ENCODE measurements around the gene DIDO1.
"Not testable (repeated sequence)": the region's sequence is repeated elsewhere in the genome, so short reads cannot be mapped to it uniquely, and the experiment has no call there.

DIDO1 gene

GRCh38 chr20:62875419-62876361 is 50.6 kb downstream of the DIDO1 start:
- DNase-seq, result no peak

GRCh38 chr20:62874964-62875344 is 51.4 kb downstream of the DIDO1 start:
- DNase-seq, result no peak

- DNase-seq, result peak; percentile 43
Observed at GRCh38 chr20:62873681-62874031, 52.6 kb downstream of the DIDO1 start.

- no peak for DNase-seq
Observed at GRCh38 chr20:62873280-62873679, 53.0 kb downstream of the DIDO1 start.

- DNase-seq, result no peak
Observed at GRCh38 chr20:62872862-62873261, 53.4 kb downstream of the DIDO1 start.

GRCh38 chr20:62872184-62872847 is 54.0 kb downstream of the DIDO1 start:
- no peak for DNase-seq

GRCh38 chr20:62864207-62864606 is 62.1 kb downstream of the DIDO1 start:
- no peak for DNase-seq

GRCh38 chr20:62861726-62862336 is 64.5 kb downstream of the DIDO1 start, which contains the start of gene TCFL5:
TSS of gene TCFL5 (minus strand) at chr20:62861822. CDS start at chr20:62861670, 152 bp downstream.
- DNase-seq, result peak; percentile 94

- peak; percentile 55 for DNase-seq
Observed at GRCh38 chr20:62860924-62861691, 65.2 kb downstream of the DIDO1 start.

GRCh38 chr20:62860391-62860923 is 65.8 kb downstream of the DIDO1 start:
- DNase-seq, result no peak

GRCh38 chr20:62859721-62860120 is 66.6 kb downstream of the DIDO1 start:
- DNase-seq, result no peak

- DNase-seq, result no peak
Observed at GRCh38 chr20:62858058-62858830, 68.1 kb downstream of the DIDO1 start.

GRCh38 chr20:62856931-62857619 is 69.2 kb downstream of the DIDO1 start:
- no peak for DNase-seq

GRCh38 chr20:62855120-62855519 is 71.2 kb downstream of the DIDO1 start:
- DNase-seq, result no peak

GRCh38 chr20:62854121-62854520 is 72.2 kb downstream of the DIDO1 start:
- DNase-seq, result no peak

- not testable (repeated sequence) for DNase-seq
Observed at GRCh38 chr20:62853304-62853703, 73.0 kb downstream of the DIDO1 start.

GRCh38 chr20:62852841-62853240 is 73.5 kb downstream of the DIDO1 start:
- DNase-seq, result no peak

GRCh38 chr20:62852196-62852595 is 74.1 kb downstream of the DIDO1 start:
- no peak for DNase-seq

- no peak for DNase-seq
Observed at GRCh38 chr20:62850333-62850974, 75.9 kb downstream of the DIDO1 start.

GRCh38 chr20:62849431-62849830 is 76.9 kb downstream of the DIDO1 start:
- DNase-seq, result no peak

GRCh38 chr20:62848917-62849316 is 77.4 kb downstream of the DIDO1 start:
- not testable (repeated sequence) for DNase-seq
